Testis (tissue), 3 donors: ENCODE results near the gene CFAP410. TPM values are rescaled to one million over a fixed set of nuclear protein-coding genes. Genes with fewer than 3 reads are reported as not detected.

Source experiments
- DNase-seq: peaks from one replicate; pipeline ENCODE4 v3.0.0-alpha.2; 2019
- H3K27ac ChIP-seq, 2 donors: fragments of 200-600 bp; sonication (generic); one replicate each; pipeline ENCODE4 v1.5.1; 2019
- H3K27me3 ChIP-seq: fragments of 200-600 bp; sonication (generic); one replicate; pipeline ENCODE4 v1.5.1; 2019
- H3K36me3 ChIP-seq: fragments of 200-600 bp; sonication (generic); one replicate; pipeline ENCODE4 v1.5.1; 2017; ENCODE audit warnings: low read depth; ENCODE audit errors: missing control alignments
- H3K4me1 ChIP-seq: fragments of 200-600 bp; sonication (generic); one replicate; pipeline ENCODE4 v1.5.1; 2019
- H3K4me3 ChIP-seq, 2 donors: fragments of 200-600 bp; sonication (generic); one replicate each; pipeline ENCODE4 v1.5.1; 2017 to 2019
- H3K9me3 ChIP-seq: fragments of 200-600 bp; sonication (generic); one replicate; pipeline ENCODE4 v1.5.1; 2017
- POLR2A ChIP-seq: fragments of 450-650 bp; IDR thresholded peaks from one replicate; pipeline ENCODE4 v1.6.1; 2017; ENCODE audit warnings: antibody characterized with exemption, mild to moderate bottlenecking, moderate library complexity
- WGBS, 2 donors: methylation state at CpG; one replicate each; pipeline ENCODE4 v1.1.5; 2018; 5-methylcytosine and 5-hydroxymethylcytosine counted together
- intact Hi-C: fragments of 100-400 bp; cut with DNase I; formaldehyde crosslinking; loops from one replicate; pipeline ENCODE4 v1.15.1; 2023; ENCODE audit warnings: low total_unique reads
- polyA plus RNA-seq: library from polyadenylated mRNA; stranded (reverse); fragments of 350-450 nt; fragmentation: Illumina TruSeq; extraction: RNeasy Lipid Tissue Mini Kit (QIAGEN cat#74804); gene quantifications from one replicate; pipeline ENCODE4 v1.2.3, GENCODE V29; 2014; ENCODE audit warnings: low read depth, low replicate concordance; ENCODE audit not compliant: insufficient read depth
- total RNA-seq, 2 donors: library from RNA; depleted of rRNA; stranded (reverse); fragments of >200 nt; gene quantifications; one replicate each; pipeline ENCODE4 v1.2.3, GENCODE V29; 2016
- TF ChIP-seq, protein P1 (sequence below), 3 experiments: fragments of 450-650 bp in 2 of 3; fragments of 200-600 bp in 1 of 3; sonication (generic) in 1 of 3; IDR thresholded peaks; one replicate each; pipeline ENCODE4 v1.5.1; 2016 to 2019; ENCODE audit warnings: antibody characterized with exemption in 3 of 3, mild to moderate bottlenecking in 2 of 3, moderate library complexity in 1 of 3

Gene CFAP410
- total and polyA plus RNA-seq, 3 donors from 2014 or later: 40.8 to 81.6 (median 71.7) TPM

DNA sequence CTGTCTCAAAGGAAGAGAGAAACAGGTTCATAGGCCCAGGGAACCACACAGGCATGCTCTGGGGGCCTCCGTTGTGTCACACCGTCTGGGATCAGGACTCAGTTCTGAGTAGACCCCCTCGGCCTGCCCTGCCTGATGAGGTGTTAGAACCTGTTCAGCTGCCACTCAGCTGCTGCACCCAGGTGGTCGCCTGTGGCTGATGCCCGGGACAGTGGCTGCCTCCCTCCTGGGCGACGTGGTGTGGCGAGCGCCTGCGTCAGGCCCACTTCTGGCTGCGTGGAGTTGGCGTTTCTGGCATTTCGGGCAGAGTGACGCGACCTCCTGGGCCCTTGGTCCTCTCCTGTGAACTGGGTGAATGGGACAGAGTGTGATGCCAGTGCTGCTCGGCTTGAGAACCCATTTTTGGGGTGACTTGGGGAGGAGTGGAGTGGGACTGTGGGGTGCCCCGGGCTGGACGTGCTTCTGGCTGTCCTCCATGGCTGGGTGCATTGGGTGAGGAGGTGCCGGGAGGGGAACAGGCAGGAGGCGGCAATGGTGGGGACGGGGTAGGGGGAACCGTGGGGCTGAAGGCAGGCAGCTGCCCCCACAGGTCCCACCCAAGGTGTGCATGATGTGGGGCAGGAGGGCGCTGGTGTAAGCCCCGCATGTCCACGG, 10.8 kb downstream of the CFAP410 start:
- no peak overlapping the region for H3K4me3 ChIP-seq
- H3K27ac ChIP-seq: no peak overlapping the region
- DNase-seq: no peak
- no peaks in the 10 kb centered on the region for H3K27me3 ChIP-seq
- no peaks in the 10 kb centered on the region for H3K36me3 ChIP-seq
- peaks cover 3% of the 10 kb centered on the region for H3K4me1 ChIP-seq
- intact Hi-C loops: no loop called here
- TF ChIP-seq POLR2A: no peak
- TF ChIP-seq, protein P1, sequence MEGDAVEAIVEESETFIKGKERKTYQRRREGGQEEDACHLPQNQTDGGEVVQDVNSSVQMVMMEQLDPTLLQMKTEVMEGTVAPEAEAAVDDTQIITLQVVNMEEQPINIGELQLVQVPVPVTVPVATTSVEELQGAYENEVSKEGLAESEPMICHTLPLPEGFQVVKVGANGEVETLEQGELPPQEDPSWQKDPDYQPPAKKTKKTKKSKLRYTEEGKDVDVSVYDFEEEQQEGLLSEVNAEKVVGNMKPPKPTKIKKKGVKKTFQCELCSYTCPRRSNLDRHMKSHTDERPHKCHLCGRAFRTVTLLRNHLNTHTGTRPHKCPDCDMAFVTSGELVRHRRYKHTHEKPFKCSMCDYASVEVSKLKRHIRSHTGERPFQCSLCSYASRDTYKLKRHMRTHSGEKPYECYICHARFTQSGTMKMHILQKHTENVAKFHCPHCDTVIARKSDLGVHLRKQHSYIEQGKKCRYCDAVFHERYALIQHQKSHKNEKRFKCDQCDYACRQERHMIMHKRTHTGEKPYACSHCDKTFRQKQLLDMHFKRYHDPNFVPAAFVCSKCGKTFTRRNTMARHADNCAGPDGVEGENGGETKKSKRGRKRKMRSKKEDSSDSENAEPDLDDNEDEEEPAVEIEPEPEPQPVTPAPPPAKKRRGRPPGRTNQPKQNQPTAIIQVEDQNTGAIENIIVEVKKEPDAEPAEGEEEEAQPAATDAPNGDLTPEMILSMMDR (IDR thresholded peaks at IDR 0.05): no peak
- whole genome bisulfite sequencing, 2 donors: 88 to 91% methylated on average over 12 to 25 of the region's 25 CpGs
- no peaks in the 10 kb centered on the region for H3K9me3 ChIP-seq

GRCh38 chr21:44327603-44327974, 11.6 kb downstream of the CFAP410 start:
- no peak overlapping the region for H3K4me3 ChIP-seq
- H3K36me3 ChIP-seq: no peaks in the 10 kb centered on the region
- no peak for DNase-seq
- no peaks in the 10 kb centered on the region for H3K9me3 ChIP-seq
- peaks cover 3% of the 10 kb centered on the region for H3K4me1 ChIP-seq
- intact Hi-C loops: no loop called here
- no peaks in the 10 kb centered on the region for H3K27me3 ChIP-seq
- no peak overlapping the region for H3K27ac ChIP-seq
- TF ChIP-seq POLR2A: no peak
- TF ChIP-seq, protein P1 (IDR thresholded peaks at IDR 0.05): no peak
- 86 to 94% methylated on average over 11 of the region's 11 CpGs for WGBS, 2 donors

- peaks cover 3% of the 10 kb centered on the region for H3K4me1 ChIP-seq
- no peaks in the 10 kb centered on the region for H3K9me3 ChIP-seq
- WGBS, 2 donors: 88 to 94% methylated on average over 11 to 24 of the region's 26 CpGs
- no peak for TF ChIP-seq POLR2A
- TF ChIP-seq, protein P1 (IDR thresholded peaks at IDR 0.05): no peak
- no peak overlapping the region for H3K27ac ChIP-seq
- no peaks in the 10 kb centered on the region for H3K27me3 ChIP-seq
- intact Hi-C loops: no loop called here
- no peak overlapping the region for H3K4me3 ChIP-seq
- H3K36me3 ChIP-seq: no peaks in the 10 kb centered on the region
- no peak for DNase-seq
Observed at GRCh38 chr21:44326716-44327602, 12.2 kb downstream of the CFAP410 start.

DNA sequence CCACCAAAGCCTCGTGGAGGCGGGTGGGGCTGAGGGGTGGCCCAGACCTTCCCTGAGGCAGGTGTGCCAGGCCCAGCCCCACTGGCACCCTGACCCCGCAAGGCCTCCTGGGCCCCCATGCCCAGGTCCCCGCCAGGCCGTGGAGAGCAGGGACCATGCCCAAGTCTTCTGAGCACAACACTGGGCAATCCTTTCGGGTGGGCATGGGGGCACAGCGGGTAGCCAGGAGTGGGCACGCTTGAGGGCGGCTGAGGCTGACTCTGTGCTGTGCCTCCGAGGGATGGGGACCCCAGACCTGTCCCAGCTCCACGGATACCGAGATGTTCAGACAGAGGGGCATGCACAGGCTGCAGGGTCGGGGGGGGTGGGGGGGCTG, 12.9 kb downstream of the CFAP410 start:
- Histone ChIP-seq H3K9me3 (no peaks in the 10 kb centered on the region), H3K4me3 (no peak overlapping the region), H3K27ac (no peak overlapping the region), H3K36me3 (no peaks in the 10 kb centered on the region), H3K4me1 (peaks cover 3% of the 10 kb centered on the region), H3K27me3 (no peaks in the 10 kb centered on the region)
- no peak for DNase-seq
- intact Hi-C loops: no loop called here
- WGBS, 2 donors: 83% methylated on average over 12 of the region's 13 CpGs; no CpG with 5 or more reads in 1 of the 2 donors
- no peak for TF ChIP-seq POLR2A

GRCh38 chr21:44325386-44326271, 13.6 kb downstream of the CFAP410 start:
- H3K36me3 ChIP-seq: no peaks in the 10 kb centered on the region
- no peaks in the 10 kb centered on the region for H3K9me3 ChIP-seq
- TF ChIP-seq, protein P1 (IDR thresholded peaks at IDR 0.05): no peak
- no peak for TF ChIP-seq POLR2A
- DNase-seq: peak; percentile 42
- 67 to 85% methylated on average over 16 to 44 of the region's 44 CpGs for WGBS, 2 donors
- no peak overlapping the region for H3K4me3 ChIP-seq
- intact Hi-C loops: no loop called here
- no peaks in the 10 kb centered on the region for H3K27me3 ChIP-seq
- peak overlapping the region in 1 of 2 donors; percentile 30 for H3K27ac ChIP-seq
- H3K4me1 ChIP-seq: peaks cover 3% of the 10 kb centered on the region
